NCI-H774 (cell line): Measurements from ENCODE around the gene ZBTB16.
A peak's percentile ranks its signal among the peaks of the same experiment; 100 is the strongest.

Experiments used
- DNase-seq: peaks from one replicate; lab custom pipeline; 2025; lab: John Stamatoyannopoulos, UW

The ZBTB16 gene

DNA sequence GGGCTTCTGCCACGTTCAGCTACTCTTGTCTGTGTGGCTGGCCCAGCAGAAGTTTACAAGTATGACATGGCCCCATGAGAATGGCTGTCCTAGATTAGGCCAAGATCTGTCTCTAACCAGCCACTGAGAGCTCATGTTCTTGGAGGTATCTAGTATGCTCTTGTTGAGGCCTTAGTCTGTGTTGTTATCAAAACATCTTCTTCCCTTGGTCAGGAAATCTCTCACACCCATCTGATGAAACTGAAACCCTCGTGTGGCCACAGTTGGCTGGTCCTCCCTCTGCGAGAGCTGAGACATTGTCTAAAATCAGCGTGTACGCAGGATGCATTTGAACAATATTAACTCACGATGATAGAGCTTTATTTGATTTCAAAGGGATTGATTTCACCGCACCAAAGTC lies 127.7 kb downstream of the ZBTB16 start:
- DNase-seq, result no peak

DNA sequence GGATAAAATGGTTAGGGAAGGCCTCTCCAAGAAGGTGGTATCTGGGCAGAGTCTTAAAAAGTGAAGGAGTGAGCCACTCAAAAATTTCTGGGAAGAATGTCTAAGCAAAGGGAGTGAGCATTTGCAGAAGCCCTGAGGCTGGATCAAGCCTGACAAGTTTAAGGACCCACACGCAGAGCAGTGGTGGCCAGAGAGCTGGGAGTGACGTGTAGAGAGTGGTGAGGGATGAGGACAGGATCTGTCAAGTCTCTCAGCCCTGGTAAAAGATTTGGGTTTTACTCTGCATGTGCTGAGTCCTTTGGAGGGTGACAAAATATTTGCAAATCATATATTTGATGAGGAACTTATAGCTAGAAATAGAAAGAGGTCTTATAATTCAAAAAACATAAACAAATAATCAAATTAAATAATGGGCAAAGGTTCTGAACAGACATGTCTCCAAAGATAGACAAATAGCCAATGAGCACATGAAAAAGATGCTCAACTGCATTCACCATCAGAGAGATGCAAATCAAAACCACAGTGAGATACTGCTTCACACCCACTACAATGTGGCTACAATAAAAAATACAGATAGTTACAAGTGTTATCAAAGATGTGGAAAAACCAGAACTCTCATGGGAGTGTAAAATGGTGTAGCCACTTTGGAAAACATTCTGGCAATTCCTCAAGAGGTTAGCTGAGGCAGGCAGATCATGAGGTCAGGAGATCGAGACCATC lies 129.5 kb downstream of the ZBTB16 start:
- no peak for DNase-seq

DNA sequence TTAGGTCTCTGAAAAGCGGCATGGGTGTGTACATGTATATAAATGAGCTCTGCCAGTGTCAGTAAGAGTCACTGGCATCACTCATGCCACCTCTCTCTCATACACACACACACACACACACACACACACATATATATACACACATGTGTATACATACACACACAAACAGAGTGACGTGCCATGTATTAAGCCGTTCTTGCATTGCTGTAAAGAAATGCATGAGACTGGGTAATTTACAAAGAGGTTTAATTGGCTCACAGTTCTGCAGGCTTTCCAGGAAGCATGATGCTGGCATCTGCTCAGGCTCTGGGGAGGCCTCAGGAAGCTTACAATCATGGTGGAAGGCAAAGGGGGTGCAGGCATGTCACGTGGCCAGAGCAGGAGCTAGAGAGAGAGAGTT lies 131.1 kb downstream of the ZBTB16 start:
- no peak for DNase-seq

DNA sequence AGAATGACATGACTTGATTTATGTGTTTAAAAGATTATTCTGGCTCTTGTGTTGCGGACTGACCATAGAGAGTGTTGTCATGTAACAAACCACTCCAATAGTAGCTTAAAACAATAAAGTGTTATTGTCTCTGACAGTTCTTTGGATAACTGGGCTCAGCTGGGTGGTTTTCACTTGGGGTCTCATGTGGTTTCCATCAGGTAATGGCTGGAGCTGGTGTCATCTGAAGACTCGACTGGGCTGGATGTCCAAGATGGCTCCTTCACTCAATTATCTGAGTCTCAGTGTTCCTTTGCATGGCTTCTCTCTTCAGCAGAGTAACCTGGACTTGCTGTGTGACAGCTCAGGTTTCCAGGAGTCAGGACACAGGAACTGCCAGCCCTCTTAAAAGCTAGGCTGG lies 132.4 kb downstream of the ZBTB16 start:
- DNase-seq, result no peak

DNA sequence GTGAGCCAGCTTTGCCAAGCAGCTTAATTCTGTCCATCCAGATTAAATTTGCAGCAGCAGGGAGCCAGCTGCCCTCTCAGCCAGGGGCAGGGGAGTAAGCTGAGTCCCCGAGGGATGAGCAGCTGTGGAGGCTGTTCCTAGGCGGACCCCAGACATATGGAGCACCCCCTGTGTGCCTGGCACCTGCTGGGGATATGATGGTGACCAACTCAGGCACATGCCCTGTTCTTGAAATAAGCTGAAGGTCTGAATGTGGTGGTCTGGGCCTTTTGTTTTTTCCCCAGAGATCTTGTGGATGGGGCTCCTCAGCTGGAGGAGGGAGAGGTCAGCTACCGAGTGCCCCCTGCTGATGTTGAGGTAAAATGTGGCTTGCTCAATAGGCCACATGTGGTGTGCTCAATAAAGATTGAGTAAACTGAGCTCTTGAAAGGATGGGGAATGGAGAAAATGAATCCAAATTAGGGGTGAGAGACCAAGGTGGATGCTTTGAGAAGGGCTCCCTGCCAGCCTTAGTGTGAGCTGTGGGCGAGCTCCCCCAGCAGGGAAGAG lies 133.4 kb downstream of the ZBTB16 start:
- DNase-seq, result no peak

DNA sequence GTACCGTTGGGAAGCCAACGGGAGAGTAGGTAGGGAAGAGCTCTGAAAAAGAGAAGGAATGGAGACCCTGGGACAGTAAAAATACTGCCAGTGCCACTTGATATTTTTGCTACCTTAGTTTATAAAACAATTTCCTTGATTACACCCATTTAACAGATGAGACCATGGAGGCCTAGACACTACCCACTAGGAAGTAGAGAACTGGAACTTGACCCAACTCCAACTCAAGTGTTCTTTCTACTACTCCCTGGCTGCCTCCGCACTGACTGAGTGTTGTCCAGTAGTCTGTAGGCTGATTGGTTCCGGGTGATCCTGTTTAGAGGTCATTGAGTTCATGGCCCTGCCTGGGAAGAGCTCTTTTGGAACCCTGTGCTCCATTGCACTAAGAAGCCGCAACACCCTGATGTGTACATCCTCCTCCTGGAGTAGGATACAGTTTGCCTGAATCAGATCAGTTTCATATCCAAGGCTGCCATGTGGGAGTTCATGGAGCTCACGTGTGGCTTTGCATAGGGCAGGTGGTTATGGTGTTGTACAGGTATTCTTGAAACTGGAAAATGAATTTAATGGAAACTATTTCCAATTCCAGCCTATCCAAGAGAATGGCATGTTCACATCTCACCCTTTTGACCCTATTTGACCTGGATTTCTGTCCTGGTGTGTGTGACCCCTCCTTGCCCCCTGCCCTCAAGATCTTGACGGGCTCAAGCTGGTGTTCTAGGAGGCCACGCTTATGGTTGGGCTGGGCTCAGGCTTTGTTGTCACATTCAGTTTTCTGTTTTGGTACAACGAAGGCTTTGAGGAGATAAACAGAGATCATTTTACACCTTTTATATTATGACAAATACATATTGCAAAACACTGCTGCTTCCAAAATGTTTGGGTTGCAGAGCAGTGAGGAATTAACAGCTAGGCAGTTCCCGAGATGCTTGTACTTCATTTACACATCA lies 134.5 kb downstream of the ZBTB16 start:
- DNase-seq, result no peak

DNA sequence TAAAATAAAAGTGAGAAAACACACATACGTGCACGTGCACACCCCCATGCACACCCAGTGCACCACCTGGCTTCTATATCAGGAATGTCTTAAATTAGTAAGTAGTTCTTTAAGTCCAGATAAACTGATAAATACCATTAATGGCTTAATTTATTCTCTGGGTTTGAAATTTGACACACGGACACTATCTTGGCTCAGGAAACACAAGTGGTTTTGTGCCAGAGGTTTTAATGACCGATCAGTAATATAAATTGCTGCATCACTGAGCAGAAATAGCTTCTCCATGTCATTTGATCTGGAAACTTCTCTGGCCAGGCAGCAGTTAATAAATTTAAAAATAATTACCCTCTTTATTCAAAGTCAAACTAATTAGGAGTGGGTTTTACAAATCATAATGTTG lies 135.2 kb downstream of the ZBTB16 start:
- no peak for DNase-seq

DNA sequence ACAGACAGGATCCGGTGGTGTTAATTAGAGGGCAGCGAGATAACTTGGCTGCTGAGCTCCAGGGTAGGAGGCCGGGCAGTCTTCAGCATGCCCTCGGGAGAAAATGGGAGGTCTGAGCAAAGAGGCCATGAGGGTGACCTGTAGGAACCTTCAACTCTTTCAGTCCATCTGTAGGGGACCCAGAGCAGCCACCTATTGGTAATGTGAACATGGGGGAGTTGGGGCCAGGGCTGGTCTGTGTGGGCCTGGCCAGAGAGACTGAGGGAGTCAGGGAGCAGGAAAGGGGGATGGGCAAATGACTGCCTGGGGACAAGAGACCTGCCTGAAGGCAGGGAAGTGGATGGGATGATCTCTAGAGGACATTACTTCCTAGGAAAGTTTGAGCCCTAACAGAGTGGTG lies 135.6 kb downstream of the ZBTB16 start:
- no peak for DNase-seq

DNA sequence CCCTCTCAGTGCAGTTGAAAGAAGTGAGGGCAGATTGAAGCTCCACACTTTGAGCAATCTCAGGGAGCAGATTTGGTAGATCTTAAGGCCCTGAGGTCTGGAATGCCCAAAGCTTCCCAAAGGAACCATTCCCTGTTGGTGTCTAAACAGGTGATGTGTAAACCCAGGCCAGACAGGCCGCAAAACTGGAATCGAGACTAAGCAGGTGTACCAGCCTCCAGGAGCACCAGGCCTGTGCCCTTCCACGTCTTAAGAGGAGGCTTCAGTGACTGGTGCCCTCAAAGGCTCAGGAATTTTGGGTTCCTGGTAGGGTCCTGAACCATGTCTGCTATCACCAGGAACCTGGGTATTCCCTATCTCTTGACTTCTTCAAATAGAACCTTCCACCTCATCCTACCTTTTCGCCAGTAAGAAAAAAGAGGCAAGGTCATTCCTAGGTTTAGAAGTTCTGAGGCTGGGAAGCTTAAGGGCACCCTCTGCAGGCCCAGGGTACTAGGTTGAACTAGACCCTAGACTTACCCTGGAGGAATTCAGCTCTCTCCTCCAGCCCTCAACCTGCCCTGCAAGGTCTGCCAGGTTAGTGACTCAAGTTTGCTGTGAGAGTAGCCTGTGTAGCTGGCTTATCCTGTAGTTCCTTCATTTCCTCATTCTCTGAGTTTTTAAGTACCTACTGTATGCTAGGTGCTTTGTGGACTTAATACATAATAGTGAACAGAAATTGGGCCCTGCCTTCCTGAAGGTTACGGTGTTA lies 136.6 kb downstream of the ZBTB16 start:
- no peak for DNase-seq

DNA sequence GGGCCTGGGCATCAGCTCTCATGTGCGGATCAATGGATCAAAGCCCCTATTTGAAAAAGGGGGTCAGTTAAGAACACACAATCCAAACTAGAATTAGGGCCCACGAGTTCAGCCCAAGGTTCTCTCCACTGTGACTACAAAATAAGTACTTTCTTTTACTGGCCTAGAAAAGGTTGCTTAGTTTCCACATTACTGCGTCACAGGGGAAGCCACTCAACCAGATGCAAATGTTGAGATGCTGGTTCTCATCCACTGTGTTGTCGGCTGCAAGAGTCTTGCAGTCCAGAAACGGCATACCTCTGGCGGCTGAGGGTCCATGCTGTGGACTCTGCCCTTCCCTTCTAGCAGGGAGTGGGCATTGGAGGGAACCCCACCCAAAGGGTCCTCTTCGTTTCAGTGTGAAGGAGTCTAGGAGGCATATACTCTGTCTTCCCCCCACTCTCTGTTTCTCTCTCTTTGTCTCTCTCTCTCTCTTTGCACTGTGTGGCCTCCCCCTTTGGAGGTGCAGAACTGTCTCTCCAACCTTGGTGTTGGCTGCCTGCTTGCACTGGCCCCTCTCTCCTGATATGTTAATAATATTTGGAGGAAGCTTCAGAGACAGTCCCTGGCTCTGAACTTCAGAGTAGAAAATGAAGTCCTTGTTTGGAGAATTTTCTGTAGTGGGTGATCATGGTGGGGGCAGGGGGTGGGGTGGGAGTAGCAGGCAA lies 137.6 kb downstream of the ZBTB16 start:
- no peak for DNase-seq

DNA sequence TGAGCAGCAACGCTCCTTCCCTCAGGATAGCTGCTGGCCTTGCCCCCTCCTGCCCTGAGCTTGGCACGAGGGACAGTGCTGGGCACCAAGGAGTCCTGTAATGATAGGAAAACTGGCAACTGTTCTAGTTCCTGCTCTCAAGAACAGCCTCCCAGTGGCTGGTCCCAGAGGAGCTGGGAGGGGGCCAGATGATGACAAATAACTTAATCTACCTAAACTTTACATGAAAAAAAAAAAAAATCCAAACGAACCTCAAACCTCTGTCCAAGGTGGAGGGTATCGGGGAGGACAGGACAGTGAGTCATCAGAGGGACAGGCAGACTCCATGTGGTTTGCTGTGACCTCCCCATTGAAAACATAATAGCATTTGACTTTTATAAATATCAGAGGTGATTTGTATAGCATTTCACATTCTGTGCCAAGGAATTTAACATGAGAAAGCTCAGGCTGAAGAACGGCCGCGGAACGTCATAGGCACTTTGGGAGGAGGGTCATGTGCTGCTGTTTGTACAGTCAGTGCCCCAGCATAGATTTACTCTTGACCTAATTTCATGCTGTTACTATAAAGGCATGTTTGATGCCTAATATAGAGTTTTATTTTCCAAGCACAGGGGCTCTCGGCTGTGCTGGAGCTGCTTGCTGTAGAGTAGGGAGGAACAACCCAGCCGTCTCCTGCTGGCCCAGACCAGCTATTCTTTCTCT lies 138.4 kb downstream of the ZBTB16 start:
- peak; percentile 5 for DNase-seq

DNA sequence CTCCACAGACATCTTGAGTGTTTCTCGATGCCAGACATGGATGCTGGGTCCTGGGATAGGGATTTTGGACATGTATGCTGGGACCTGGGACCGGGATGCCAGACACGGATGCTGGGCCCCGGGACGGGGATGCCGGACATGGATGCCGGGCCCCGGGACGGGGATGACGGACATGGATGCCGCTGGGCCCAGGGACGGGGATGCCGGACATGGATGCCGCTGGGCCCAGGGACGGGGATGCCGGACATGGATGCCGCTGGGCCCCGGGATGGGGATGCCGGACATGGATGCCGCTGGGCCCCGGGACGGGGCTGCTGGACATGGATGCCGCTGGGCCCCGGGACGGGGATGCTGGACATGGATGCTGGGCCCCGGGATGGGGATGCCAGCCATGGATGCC lies 139.5 kb downstream of the ZBTB16 start:
- no peak for DNase-seq

DNA sequence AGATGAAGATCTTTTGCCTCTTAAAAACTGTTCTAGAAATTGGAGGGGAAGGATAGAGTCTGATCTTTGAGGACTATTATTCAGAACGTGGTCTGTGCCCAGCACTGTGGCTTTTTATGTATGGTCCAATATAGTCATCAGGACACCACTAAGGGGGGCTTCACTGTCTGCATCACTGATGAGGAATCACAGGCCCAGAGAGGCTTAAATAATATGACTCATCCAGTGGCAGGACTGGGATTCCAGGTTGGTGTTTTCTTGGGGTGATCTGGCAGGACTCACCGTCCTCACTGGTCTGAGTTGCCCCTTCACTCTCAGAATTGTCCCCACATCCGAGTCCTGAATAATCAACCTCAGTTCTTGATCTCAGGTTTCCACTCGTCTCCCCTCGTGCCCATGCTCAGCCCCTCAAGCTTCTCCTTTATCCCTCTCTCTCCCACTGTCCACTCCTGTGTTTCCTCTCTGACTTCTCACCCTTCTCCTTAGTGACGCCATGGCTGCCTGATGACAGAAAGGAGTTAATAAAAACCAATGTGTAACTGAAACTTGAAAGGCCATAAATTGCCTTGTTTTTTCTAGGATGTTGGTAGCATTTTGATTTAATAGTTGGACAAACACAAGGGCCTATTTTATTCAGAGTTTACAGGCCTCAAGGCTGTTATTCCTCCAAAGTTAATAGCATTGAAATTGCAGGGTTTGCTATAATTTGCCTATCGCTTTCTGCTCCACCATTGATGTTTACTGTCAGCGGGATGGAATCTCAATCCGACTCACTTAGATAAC lies 141.0 kb downstream of the ZBTB16 start:
- no peak for DNase-seq

DNA sequence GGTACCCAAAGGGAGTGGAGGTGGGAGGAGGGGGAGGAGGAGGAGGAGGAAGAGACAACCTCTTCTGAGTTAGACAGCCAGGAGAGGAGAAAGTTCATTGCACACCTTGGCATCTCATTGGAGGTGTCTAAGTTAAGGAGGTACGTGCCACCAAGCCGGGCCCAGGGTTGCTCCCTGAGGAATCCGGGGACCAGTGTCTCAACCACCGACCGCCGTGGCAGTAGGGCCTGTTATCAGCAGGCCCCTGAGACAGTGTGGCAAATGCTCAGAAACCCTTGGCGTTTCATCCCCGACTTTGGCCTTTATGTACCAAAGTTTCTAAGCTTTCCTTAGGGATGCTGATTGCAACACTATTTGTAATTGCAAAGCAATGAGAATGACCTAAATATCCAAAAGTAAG lies 141.7 kb downstream of the ZBTB16 start:
- DNase-seq, result no peak

DNA sequence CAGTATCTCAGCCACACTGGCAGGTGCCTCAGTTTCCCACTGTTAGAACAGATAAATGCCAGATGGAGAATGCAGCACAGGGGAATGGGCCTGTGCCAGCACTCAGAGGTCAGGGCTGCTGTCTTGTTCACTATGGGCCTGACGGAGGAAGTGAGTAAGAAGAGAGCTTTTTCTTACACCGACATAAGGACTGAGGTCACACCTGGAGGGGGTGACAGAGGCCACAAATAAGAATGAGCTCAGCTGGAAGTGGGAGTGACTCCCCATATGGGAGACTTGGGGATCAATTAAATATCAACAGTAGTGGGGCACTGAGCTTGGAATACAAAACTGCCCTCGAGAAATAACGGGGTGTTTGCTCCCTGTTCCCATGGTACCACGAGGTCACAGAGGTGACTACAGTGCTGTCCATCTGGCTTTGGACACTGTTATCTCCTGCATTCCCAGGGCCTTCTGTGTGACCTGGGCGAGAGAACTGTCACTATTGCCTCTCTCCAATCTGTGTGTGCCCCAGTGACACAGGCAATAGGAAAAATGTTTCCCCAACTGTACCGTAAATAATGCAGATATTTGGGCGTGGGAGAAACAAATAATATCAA lies 142.6 kb downstream of the ZBTB16 start:
- no peak for DNase-seq

DNA sequence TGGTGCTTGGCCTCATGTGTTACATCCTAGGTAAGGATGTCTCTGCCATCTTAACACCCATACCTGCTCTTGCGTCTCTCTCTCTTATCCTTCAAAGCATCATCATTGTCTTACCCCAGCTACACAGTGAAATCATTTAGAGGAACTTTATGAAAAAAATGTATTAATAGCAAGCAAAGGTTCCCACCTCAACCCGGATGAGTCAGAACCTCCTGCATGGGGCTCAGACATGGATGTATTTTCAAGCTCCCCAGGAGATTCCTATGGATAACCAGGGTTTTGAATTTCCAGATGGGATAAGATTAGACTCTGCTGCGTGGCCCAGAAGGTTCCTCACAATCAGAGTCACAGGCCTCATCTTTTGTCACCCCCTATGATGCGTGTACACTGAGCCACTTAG lies 147.6 kb downstream of the ZBTB16 start:
- DNase-seq, result no peak

DNA sequence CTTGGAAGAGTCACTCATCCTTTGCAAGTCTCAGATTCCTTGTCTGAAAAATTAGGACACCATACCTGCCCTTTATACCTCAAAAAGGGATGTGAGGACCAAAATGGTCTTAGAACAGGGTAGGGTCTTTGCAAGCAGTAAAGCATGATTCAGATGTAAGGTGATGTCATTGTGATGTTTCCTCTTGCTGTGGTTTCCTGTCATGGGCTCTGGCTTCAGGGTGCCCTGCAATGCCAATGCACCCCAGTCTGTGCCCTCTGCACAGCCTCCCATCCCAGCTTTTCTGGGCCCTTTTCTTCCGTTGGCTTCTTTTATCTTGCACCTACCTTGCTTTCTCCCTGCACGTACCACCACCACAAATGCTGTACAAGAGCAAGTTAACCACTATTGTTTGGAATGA lies 148.9 kb downstream of the ZBTB16 start:
- DNase-seq, result no peak

DNA sequence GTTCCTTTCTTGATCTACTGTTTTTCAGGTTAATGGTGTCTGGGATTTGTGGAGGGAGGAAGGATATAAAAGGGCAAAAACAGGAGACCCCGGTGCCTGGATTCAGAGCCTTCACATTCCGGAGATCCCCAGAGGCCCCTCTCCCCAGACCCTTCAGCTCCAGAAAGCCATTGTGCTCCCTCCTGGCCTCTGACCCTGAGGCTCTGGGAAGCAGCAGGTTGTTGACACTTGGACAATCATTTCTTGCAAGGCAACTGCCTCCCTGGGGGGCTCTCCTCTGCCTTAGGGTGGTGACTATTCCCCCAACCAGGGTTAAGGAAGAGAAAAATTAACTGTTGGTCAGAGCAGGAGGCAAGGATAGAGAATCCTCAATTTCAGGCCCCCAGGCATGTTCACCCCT lies 149.8 kb downstream of the ZBTB16 start:
- no peak for DNase-seq

DNA sequence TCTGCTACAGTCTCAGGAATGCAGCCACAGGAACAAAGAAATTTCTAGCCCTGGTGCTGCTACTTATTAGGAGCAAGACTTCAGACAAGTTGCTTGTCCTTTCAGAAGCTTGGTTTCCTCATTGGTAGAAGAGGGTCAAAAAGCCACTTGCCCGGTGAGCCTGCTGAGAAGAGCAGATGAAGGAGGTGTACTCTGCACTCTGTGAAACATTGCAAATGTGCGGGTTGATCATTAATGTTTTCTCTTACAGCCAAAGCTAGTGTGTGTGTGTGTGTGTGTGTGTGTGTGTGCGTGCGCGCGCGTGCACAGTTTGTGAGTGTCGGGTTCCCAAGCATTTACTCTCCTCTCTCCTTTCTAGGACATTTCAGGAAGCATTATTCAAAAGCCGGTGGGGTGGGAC lies 150.4 kb downstream of the ZBTB16 start:
- DNase-seq, result no peak
